Fibroblast of skin of abdomen (primary cell): Measurements from ENCODE around the gene AKR1C4. TPM values are rescaled to one million over a fixed set of nuclear protein-coding genes. Genes with fewer than 3 reads are reported as not detected.
"Not testable (repeated sequence)": the region's sequence is repeated elsewhere in the genome, so short reads cannot be mapped to it uniquely, and the experiment has no call there.

Source experiments
- DNase-seq: peaks from one replicate; pipeline ENCODE4 v3.0.0-alpha.2; 2013
- polyA plus RNA-seq, 2 experiments: library from polyadenylated mRNA; unstranded; fragments of 120-200 nt; gene quantifications; one replicate each; pipeline ENCODE4 v1.2.1, GENCODE V29; 2013; ENCODE audit not compliant: insufficient read length in 2 of 2

AKR1C4 gene
- polyA plus RNA-seq (2013, experiment 1 of 2; ENCODE audit: insufficient read length): not detected
- not detected for polyA plus RNA-seq (2013, experiment 2 of 2; ENCODE audit: insufficient read length)

DNA sequence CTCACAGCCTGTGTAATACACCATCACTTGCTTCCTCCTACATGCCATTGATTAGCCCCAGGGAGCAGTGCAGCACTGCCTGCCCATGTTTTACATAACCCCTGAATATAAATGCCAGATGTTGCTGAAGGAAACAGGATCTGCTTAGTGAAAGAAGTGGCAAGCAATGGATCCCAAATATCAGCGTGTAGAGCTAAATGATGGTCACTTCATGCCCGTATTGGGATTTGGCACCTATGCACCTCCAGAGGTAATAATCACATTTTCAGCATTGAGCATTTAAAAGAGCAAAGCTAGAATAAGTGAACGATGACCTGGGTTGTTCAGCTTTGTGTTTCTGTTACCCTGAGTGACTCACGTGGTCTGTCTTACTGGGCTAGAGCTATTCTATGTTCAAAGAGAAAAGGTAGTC lies at the start of gene AKR1C4:
AKR1C4 (plus strand) TSS at position 136 of the 412 bp plus-strand sequence; CDS start at position 167, 31 bp downstream.
- no peak for DNase-seq

DNA sequence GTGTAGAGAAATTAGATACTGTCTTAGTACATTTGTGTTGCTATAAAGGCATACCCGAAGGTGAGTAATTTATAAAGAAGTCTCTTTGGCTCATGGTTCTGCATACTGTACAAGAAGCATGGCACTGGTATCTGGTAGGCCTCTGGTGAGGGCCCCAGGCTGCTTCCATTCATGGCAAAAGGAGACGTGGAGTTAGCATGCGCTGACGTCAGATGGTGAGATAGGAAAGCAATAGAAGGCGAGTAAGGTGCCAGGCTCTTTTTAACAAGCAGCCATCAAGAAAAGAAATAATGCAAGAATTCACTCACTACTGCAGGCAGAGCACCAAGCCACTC lies 49.8 kb upstream of the AKR1C4 start:
- no peak for DNase-seq

DNA sequence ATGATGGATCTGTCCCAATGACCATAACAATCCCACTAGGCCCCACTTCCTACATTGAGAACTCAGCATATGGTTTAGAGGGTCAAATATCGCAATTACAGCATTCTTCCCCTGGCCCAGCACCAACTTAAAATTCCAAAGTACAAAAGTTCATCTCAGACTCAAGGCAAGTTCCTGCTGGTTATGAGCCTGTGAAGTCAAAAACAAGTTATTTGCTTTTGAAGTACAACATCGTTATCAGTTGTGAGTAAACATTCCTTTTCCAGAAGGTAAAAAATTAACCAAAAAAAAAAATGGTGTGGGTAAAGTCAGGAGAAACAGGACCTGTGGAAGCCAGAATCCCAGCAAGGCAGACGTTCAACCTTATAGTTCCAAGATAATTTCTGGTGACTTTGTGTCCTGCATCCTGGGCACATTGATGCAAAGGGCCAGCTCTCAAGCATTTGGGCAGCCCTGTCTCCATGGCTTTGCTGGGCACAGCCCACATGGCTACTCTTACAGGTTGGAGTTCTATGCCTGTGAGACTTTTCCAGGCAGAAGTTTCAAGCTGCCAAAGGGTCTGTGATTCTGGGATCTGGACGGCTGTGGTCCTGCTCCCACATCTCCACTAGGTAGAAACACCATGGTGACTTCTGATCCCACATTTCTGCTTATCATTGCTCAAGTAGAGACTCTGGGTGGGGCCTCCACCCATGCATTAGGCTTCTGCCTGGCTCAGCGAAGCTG lies 49.2 kb upstream of the AKR1C4 start:
- no peak for DNase-seq

DNA sequence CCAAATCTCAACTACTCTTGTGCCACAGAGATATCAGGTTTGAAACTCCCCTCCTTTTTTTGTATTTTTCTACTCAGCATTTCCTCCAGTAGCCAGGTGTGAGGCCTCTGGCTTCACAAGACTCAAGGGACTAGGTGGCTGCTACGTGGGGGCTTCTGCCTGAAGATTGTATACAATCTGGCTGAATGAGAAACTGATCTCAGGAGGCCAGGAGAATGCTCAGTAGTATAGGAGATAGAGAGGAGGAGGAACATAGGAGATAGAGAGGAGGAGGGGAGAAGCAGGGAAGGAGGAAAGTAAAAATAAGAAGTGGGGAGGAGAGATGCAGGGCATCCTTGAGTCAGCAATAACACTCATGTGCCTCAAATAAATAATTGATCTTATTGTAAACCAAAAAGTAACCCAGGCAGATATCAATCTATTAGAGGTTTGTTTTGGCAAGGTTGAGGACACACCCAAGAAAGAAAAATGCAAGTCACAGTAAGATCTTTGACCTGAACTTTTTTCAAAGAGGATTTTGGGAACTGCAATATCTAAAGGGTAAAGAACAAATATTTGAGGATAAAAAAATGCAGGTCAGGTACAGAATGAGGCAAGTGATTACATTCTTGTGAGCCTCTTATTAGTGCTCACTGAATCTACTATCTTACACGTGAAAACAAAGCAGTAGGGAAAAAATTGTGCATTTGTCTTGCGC lies 48.5 kb upstream of the AKR1C4 start:
- DNase-seq: no peak

DNA sequence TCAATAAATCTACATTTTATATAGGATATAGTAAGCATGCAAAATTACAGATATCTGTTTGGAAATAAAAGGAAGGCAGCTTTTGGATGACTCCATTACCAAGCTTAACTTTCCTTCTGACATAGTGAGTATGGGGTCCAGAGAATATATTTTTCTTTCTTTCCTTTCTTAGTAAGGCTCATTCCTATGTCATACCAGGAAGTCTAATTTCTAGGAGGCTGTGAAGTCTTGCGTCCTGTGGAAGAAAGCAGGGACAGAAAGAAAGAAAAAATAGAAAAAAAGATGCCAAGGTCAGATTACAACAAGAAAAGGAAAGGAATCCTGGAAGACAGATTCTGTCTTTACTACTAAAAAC lies 48.0 kb upstream of the AKR1C4 start:
- DNase-seq: no peak

DNA sequence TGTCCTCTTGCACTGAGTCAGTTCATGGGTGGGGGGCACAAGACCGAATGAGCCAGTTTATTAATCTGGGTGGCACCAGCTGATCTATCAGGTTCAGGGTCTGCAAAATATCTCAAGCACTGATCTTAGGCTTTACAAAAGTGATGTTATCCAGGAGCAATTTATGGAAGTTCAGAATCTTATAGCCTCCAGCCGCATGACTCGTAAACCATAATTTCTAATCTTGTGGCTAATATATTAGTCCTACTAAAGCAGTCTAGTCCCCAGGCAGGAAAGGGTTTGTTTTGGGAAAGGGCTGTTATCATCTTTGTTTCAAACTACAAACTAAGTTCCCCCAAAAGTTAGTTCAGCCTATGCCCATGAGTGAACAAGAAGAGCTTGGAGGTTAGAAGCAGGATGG lies 45.6 kb upstream of the AKR1C4 start:
- DNase-seq: no peak

DNA sequence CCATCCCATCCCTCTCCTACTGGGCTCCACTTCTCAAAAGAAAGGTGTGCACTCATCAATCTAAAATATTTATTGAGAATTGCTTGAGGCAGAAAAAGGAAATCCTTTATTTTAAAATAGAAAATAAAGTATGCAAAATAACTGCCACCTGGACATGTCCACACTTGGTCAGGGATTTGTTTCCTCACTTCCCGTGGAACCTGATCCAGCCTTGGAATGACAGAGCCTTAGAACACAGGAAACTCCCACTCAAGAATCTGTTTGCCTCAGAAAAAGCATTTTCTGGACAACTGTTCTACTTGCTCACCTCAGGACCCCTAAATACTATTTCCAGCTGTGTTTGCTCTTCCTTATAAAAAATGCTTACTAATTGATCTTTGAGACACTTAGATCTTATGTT lies 40.7 kb upstream of the AKR1C4 start:
- DNase-seq: no peak

DNA sequence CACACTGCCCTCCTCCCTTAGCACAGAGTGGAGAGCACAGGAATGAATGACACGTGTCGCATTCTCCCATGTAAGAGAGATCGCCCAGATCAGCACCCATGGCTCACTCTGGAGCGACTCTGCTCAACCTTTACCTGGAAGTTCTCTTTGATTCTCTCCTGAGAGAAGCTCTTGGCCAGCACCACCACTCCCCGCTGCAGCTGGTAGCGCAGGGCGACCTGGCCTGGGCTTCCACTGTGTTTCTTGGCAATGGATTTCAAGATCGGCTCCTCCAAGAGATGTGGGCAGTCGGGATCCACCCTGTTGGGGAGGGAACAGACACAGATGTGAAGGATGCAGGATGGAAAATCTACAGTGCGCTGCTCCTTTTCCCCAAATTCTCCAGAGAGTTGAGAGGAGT lies 39.1 kb upstream of the AKR1C4 start:
- no peak for DNase-seq

DNA sequence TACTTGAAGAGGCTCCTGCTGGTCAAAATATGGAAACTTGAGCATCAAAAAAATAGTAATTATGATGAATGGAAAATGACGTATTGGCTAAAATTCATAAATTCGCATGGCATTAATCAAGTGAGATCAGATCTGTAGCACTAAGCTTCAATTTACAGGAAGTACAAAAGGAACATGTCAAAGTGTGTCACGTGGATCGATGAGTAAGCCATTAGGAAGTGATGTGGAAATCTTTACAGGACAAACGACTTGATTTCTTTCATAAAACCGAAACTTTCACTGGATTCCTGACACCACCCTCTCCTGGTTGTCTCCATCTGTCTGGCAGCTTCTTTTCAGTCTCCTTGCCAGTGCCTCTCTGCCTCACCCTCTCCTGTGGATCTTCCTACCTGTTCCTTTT lies 37.5 kb upstream of the AKR1C4 start:
- no peak for DNase-seq

DNA sequence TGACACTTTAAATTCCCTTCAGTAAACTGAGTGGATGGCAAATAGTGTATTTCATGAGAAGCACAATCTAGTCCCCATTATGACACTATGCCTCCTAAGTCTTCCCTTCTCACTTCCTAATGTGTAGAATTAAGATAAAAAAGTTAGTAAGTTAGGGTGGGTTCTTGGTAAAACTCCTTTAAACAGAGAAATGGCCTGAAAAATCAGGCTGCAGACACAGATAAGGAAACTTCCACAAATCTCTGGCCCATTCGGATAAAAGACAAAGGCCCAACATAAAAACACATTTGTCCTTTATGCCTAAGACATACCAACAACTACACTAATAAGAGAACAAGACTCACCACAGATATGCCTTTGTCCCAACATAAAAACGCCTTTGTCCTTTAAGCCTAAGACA lies 33.1 kb upstream of the AKR1C4 start:
- DNase-seq: no peak

DNA sequence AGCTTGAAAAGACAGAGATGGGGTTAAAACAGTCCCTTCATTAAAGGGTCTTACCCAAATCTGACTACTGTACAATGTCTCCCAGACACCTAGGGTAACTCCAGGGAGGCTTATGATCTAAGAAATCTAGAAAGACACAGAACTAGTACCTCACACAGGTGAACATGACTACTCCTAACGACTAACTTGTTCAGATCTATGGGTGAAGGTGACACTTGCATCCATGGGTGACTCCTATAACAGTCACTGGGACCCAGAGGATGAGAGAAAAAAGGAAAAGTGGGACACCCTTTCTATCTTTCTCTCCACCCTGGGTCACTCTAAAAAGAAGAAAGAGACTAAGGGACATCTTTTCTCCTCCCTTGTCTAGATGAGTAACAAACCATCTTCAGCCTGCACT lies 30.9 kb upstream of the AKR1C4 start:
- no peak for DNase-seq

DNA sequence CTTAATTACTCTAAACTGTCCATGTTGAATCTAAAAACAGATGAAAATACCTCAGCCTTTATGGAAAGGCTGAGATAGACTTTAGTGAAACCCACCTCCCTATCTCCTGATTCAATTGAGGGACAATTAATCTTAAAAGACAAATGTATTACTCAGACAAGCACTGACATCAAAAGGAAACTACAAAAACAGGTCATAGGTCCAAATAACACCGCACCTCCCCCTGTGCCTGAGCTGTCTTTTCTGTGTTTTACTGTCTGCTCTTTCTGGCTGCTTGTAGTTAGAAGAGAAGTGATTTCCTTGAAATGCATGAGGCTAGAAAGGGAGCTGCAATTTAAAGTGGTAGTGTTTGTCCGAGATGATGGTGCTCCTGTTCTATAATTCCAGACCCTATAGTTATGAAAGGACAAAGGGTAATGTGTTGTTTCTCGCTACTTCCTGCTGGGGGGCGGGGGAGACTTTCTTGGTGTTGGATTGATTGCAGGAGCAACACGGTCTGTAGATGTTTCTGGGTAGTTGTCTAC lies 27.7 kb upstream of the AKR1C4 start:
- no peak for DNase-seq

DNA sequence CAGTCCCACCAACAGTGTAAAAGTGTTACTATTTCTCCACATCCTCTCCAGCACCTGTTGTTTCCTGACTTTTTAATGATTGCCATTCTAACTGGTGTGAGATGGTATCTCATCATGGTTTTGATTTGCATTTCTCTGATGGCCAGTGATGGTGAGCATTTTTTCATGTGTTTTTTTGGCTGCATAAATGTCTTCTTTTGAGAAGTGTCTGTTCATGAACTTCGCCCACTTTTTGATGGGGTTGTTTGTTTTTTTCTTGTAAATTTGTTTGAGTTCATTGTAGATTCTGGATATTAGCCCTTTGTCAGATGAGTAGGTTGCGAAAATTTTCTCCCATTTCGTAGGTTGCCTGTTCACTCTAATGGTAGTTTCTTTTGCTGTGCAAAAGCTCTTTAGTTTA lies 21.1 kb upstream of the AKR1C4 start:
- DNase-seq: not testable (repeated sequence)

DNA sequence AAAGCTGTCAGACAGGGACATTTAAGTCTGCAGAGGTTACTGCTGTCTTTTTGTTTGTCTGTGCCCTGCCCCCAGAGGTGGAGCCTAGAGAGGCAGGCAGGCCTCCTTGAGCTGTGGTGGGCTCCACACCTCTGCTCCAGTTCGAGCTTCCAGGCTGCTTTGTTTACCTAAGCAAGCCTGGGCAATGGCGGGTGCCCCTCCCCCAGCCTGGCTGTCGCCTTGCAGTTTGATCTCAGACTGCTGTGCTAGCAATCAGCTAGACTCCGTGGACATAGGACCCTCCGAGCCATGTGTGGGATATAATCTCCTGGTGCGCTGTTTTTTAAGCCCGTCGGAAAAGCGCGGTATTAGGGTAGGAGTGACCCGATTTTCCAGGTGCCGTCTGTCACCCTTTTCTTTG lies 16.1 kb upstream of the AKR1C4 start:
- not testable (repeated sequence) for DNase-seq

DNA sequence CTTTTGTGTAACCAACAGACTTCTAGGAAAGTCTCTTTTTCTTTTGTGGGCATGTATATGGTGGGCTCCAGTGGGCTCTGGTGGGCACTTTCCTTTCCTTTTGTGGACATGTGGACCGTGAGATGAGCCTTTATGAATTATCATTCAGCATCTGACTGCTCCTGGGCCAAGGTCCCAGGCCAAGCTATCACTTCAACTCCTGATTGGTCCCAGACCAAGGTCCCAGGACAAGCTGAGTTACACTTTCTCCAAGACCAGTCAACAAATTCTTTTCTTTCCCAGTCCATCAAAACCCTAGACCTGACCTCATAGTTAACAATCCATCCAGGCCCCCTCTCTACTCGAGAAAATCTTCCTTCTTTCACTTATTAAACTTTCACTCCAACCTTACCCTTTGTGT lies 12.7 kb upstream of the AKR1C4 start:
- no peak for DNase-seq

DNA sequence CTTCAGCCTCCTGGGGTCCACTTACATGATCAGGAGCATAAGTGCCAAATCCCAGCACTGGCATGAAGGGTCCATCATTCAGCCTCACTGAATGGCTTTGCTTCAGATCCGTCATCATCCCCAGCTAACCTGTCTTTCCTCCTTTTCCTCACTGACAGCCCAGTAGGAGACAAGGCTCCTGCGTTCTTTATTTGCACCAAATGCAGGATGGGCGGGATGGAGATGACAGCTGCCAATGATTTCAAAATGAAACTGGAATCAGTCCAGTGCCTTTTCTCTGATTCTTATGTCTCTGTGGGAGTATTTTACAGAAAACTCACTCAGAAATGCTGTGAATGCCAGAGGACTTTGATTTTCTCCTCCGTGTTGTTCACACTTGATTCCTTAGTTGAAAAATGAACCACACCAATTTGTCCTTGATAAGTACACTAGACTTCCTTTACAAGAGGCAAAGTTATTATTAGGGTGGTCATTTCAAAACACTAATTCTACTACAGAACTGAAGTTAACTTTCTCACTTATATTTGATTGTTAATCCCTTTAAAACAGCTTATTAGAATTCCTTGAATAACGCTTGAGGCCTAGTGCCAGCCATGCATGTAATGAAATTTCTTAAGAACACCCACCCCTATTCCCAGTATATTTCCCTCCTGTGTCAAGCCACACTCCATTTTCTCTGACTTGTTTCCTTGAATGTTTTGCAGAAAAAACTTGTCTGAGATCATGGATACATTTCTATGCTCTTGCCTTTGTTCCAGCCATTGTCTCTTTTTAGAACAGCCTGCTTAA lies 11.5 kb upstream of the AKR1C4 start, which contains the start of gene AKR1C8:
AKR1C8 (minus strand) TSS at position 164 of the 789 bp plus-strand sequence; CDS start at position 118, 46 bp downstream.
- no peak for DNase-seq

DNA sequence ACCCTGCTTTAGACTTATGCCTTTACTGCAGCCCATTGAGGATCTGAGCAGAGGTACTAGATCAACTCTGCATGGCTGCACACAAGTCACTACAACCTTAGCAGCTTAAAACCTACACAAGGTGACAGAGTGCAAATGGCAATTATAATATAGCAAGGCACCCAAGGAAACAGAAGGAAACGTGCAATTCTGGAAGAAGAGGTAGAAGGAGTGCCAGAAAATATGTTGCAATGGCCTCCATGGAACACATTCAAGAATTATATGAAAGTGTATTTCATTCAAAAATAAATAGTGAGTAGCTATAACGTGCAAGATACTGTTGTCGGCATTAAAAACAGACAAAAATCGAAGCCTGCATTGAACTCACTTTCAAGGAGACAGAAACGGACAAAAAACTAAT lies 8.8 kb upstream of the AKR1C4 start:
- DNase-seq: no peak

DNA sequence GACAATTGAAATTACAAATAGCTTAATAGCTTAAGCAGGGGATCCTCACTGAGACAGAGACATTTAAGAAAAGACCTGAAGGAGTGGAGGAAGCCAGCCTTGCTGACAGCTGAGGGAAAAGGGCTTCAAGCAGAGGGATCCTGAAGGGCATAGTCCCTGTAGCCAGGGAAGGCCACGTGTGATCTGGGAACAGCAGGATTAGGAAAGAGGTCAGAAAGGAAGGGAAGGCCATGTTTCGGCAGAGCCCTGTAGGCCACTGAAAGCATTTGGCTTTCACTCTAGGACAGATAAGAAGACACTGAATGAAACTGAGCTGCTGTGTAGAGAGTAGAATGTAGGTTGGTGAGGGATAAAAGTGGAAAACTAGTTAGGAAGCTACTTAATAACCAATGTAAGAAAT lies 8.3 kb upstream of the AKR1C4 start:
- DNase-seq: no peak

DNA sequence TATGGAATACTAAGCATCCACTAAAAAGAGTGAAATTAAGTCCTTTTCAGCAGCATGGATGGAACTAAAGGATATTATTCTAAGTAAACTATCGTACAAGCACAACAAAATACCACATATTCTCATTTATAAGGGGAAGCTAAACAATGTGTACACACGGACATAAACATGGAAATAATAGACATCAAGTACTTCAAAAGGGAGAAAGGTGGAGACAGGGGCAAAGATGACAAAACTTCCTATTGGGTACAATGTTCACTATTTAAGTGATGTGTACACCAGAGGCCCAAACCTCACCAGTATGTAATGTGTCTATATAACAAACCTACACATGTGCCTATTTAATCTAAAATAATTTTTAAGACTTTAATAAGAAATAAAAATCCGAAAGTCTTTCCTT lies 2.2 kb upstream of the AKR1C4 start:
- no peak for DNase-seq

DNA sequence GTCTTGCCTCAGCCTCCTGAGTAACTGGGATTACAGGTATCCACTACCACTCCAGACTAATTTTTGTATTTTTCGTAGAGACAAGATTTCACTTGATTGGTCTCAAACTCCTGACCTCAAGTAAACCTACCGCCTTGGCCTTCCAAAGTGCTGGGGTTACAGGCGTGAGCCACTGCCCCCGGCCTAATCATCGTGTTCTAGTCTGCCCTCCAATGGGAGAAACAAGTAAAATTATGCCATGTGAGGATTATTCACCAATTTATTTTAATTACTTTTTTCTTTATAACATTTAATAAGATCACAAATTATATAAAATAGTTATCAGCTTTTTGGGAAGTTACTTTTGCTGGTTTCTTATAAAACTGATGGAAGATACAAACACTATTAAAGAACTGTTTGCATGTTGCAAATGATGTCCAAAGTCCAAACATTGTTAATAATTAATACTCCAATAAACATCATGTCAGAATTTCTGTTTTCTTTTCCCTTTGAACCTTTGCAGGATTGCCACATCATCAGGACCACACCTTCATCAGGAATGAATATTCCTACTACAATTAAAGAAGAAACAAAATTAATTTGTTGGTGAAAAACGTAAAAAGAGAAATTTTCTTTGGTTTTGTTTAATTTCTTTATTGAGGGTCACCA lies 786 bp upstream of the AKR1C4 start:
- DNase-seq: no peak

DNA sequence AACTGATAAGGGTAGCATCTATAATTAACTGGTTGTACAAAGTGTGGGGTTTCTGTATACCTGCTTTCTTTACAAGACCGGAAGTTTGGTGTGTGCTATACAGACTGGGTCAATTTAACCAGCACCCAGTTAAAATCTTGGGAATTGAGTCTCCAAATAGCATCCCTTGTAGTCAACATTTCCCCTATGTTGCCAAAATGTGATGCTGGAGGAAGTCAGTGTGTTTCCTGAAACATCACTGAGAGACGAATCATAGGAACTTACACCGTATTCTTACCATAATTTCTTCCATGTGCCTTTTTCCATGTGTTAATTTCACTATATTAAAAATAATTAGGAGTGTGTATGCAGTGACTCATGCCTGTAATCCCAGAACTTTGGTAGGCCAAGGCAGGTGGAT lies 1.7 kb downstream of the AKR1C4 start:
- no peak for DNase-seq

DNA sequence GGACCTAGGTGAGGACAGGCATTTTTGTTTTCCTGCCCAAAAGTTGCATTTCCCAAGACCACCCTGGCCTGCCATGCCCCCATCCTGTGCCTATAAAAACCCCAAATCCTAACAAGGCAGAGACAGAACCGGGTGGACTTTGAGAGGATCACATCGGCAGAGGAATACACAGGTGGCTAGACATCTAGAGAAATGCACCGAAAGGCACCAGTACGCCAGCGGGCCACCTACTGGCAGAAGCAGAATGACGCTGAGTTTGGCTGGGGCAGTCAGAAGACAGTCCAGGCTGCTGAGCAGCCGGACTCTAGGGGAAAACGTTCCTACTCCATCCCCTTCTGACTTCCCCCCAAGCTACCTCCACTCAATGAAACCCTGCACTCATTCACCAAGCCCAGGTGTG lies 2.8 kb downstream of the AKR1C4 start:
- no peak for DNase-seq

DNA sequence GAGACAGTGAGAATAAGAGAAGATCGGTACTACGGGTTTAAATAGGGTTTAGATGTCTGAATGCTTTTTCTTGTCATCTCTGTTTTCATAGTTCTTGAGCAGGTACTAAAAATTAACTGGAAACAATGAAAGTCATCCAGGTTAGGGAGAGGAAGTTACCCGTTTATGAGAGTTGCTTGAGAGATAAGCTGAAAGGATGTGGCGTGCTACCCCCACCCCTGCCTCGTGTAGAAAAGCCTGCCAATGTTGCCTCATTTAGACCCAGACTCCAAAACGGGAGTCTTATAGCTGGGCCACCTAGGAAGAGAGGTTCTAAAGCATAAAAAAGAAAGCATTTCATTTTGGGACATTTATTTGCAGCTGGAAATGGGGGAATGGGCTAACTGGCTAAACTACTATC lies 10.2 kb downstream of the AKR1C4 start:
- DNase-seq: no peak
